Measurements from ENCODE around the gene CAMTA1.
A peak's percentile ranks its signal among the peaks of the same experiment; 100 is the strongest.

CAMTA1 gene

GRCh38 chr1:6777813-6778212 lies 7.4 kb upstream of the CAMTA1 start:
- DNase-seq: no peak

GRCh38 chr1:6779089-6779805 lies 6.0 kb upstream of the CAMTA1 start:
- no peak for DNase-seq

- DNase-seq: no peak
Measured at GRCh38 chr1:6782151-6782550, 3.1 kb upstream of the CAMTA1 start.

GRCh38 chr1:6783221-6783620 lies 2.0 kb upstream of the CAMTA1 start:
- peak; percentile 42 for DNase-seq

GRCh38 chr1:6783936-6784559 lies 1.2 kb upstream of the CAMTA1 start:
- peak; percentile 68 for DNase-seq

- peak; percentile 100 for DNase-seq
Measured at GRCh38 chr1:6784560-6785317, 515 bp upstream of the CAMTA1 start.

- peak; percentile 34 for DNase-seq
Measured at GRCh38 chr1:6785728-6786505, 663 bp downstream of the CAMTA1 start.

- peak; percentile 42 for DNase-seq
Measured at GRCh38 chr1:6788946-6789345, 3.7 kb downstream of the CAMTA1 start.

- DNase-seq: no peak
Measured at GRCh38 chr1:6790146-6790545, 4.9 kb downstream of the CAMTA1 start.

GRCh38 chr1:6794164-6794563 lies 8.9 kb downstream of the CAMTA1 start:
- DNase-seq: peak; percentile 66

GRCh38 chr1:6795203-6795602 lies 9.9 kb downstream of the CAMTA1 start:
- no peak for DNase-seq

GRCh38 chr1:6795661-6796060 lies 10.4 kb downstream of the CAMTA1 start:
- DNase-seq: no peak

GRCh38 chr1:6796095-6796494 lies 10.8 kb downstream of the CAMTA1 start:
- no peak for DNase-seq

- no peak for DNase-seq
Measured at GRCh38 chr1:6799499-6799898, 14.2 kb downstream of the CAMTA1 start.

GRCh38 chr1:6800745-6801144 lies 15.5 kb downstream of the CAMTA1 start:
- peak; percentile 83 for DNase-seq

- DNase-seq: no peak
Measured at GRCh38 chr1:6801199-6801598, 15.9 kb downstream of the CAMTA1 start.

- DNase-seq: no peak
Measured at GRCh38 chr1:6801966-6802365, 16.7 kb downstream of the CAMTA1 start.

GRCh38 chr1:6802454-6802853 lies 17.2 kb downstream of the CAMTA1 start:
- DNase-seq: no peak

GRCh38 chr1:6802893-6803292 lies 17.6 kb downstream of the CAMTA1 start:
- no peak for DNase-seq

GRCh38 chr1:6803357-6803756 lies 18.1 kb downstream of the CAMTA1 start:
- DNase-seq: no peak

- DNase-seq: no peak
Measured at GRCh38 chr1:6805004-6805416, 19.8 kb downstream of the CAMTA1 start.

- no peak for DNase-seq
Measured at GRCh38 chr1:6807782-6808181, 22.5 kb downstream of the CAMTA1 start.

GRCh38 chr1:6809461-6809860 lies 24.2 kb downstream of the CAMTA1 start:
- DNase-seq: no peak
